ENCODE results near the gene ASPRV1. TPM values are rescaled to one million over a fixed set of nuclear protein-coding genes. Genes with fewer than 3 reads are reported as not detected.

Gene ASPRV1
- total RNA-seq, 1 experiment from 2014 or later = 1.3 TPM

GRCh38 chr2:69914164-69914949, 47.1 kb downstream of the ASPRV1 start (continued):
- TF ChIP-seq, protein P1, sequence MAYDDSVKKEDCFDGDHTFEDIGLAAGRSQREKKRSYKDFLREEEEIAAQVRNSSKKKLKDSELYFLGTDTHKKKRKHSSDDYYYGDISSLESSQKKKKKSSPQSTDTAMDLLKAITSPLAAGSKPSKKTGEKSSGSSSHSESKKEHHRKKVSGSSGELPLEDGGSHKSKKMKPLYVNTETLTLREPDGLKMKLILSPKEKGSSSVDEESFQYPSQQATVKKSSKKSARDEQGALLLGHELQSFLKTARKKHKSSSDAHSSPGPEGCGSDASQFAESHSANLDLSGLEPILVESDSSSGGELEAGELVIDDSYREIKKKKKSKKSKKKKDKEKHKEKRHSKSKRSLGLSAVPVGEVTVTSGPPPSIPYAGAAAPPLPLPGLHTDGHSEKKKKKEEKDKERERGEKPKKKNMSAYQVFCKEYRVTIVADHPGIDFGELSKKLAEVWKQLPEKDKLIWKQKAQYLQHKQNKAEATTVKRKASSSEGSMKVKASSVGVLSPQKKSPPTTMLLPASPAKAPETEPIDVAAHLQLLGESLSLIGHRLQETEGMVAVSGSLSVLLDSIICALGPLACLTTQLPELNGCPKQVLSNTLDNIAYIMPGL (CRISPR knock-in tag; IDR thresholded peaks at IDR 0.05) = peak; percentile 96
- TF ChIP-seq AFF4 (CRISPR knock-in tag; IDR thresholded peaks at IDR 0.05; ENCODE audit: borderline replicate concordance) (peak; percentile 65; the same call in 1 of the 2 replicates), MYBL2 (CRISPR knock-in tag; IDR thresholded peaks at IDR 0.05) (peak; percentile 94), IRF2 (CRISPR knock-in tag; IDR thresholded peaks at IDR 0.05; ENCODE audit: borderline replicate concordance, low read depth) (no peak), ETV6 (CRISPR knock-in tag; IDR thresholded peaks at IDR 0.05) (peak; percentile 88), E2F5 (CRISPR knock-in tag; IDR thresholded peaks at IDR 0.05) (peak; percentile 68), PRRX2 (CRISPR knock-in tag; IDR thresholded peaks at IDR 0.05) (0 out of 2 replicates have a peak, but pooled peaks have one; percentile 52), ZNF232 (CRISPR knock-in tag; IDR thresholded peaks at IDR 0.05) (peak; percentile 74; the same call in 1 of the 2 replicates), FOXP4 (CRISPR knock-in tag; IDR thresholded peaks at IDR 0.05) (peak; percentile 48), ESRRA (CRISPR knock-in tag; IDR thresholded peaks at IDR 0.05; ENCODE audit: borderline replicate concordance) (0 out of 2 replicates have a peak, but pooled peaks have one; percentile 66), SP1 (CRISPR knock-in tag; conservative IDR thresholded peaks at IDR 0.05) (peak; percentile 68), SMAD3 (CRISPR knock-in tag; IDR thresholded peaks at IDR 0.05; ENCODE audit: borderline replicate concordance) (0 out of 2 replicates have a peak, but pooled peaks have one; percentile 62), ZNF317 (CRISPR knock-in tag; IDR thresholded peaks at IDR 0.05; ENCODE audit: borderline replicate concordance, low read depth) (no peak), MAX (CRISPR knock-in tag; IDR thresholded peaks at IDR 0.05) (peak; percentile 91), RELA (CRISPR knock-in tag; IDR thresholded peaks at IDR 0.05; ENCODE audit: borderline replicate concordance) (0 out of 2 replicates have a peak, but pooled peaks have one; percentile 27)
- TF ChIP-seq, protein P2, sequence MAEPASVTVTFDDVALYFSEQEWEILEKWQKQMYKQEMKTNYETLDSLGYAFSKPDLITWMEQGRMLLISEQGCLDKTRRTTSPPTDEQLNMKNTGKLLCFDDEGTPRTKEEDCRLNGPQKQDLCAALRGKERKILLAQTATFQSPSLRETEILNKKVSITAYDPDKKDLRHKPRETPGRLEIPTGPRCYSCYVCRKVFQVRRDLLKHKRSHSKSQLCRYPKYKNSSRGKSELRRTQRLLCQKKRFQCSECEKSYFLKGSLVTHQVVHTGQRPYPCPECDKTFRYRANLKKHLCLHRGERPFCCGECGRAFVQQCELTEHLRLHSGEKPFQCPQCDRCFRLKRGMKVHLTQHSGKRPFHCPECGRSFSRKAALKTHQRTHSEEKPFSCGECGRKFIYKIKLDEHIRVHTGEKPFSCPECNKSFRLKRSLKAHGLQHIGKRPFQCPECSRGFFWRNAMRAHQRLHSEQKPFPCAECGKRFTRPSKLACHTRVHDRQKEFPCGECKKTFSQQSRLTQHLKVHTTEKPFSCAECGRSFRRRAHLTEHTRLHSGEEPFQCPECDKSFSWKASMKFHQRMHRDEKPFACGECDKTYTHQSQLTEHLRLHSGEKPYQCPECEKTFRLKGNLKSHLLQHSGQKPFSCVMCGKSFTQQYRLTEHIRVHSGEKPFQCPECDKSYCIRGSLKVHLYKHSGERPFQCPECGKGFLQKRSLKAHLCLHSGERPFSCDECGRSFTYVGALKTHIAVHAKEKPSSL (CRISPR knock-in tag; conservative IDR thresholded peaks at IDR 0.05) = no peak
- TF ChIP-seq, protein P3, sequence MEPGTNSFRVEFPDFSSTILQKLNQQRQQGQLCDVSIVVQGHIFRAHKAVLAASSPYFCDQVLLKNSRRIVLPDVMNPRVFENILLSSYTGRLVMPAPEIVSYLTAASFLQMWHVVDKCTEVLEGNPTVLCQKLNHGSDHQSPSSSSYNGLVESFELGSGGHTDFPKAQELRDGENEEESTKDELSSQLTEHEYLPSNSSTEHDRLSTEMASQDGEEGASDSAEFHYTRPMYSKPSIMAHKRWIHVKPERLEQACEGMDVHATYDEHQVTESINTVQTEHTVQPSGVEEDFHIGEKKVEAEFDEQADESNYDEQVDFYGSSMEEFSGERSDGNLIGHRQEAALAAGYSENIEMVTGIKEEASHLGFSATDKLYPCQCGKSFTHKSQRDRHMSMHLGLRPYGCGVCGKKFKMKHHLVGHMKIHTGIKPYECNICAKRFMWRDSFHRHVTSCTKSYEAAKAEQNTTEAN (CRISPR knock-in tag; IDR thresholded peaks at IDR 0.05) = peak; percentile 90
- TF ChIP-seq, protein P4, sequence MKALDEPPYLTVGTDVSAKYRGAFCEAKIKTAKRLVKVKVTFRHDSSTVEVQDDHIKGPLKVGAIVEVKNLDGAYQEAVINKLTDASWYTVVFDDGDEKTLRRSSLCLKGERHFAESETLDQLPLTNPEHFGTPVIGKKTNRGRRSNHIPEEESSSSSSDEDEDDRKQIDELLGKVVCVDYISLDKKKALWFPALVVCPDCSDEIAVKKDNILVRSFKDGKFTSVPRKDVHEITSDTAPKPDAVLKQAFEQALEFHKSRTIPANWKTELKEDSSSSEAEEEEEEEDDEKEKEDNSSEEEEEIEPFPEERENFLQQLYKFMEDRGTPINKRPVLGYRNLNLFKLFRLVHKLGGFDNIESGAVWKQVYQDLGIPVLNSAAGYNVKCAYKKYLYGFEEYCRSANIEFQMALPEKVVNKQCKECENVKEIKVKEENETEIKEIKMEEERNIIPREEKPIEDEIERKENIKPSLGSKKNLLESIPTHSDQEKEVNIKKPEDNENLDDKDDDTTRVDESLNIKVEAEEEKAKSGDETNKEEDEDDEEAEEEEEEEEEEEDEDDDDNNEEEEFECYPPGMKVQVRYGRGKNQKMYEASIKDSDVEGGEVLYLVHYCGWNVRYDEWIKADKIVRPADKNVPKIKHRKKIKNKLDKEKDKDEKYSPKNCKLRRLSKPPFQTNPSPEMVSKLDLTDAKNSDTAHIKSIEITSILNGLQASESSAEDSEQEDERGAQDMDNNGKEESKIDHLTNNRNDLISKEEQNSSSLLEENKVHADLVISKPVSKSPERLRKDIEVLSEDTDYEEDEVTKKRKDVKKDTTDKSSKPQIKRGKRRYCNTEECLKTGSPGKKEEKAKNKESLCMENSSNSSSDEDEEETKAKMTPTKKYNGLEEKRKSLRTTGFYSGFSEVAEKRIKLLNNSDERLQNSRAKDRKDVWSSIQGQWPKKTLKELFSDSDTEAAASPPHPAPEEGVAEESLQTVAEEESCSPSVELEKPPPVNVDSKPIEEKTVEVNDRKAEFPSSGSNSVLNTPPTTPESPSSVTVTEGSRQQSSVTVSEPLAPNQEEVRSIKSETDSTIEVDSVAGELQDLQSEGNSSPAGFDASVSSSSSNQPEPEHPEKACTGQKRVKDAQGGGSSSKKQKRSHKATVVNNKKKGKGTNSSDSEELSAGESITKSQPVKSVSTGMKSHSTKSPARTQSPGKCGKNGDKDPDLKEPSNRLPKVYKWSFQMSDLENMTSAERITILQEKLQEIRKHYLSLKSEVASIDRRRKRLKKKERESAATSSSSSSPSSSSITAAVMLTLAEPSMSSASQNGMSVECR (CRISPR knock-in tag; IDR thresholded peaks at IDR 0.05; ENCODE audit: borderline replicate concordance) = peak; percentile 60; the same call in 1 of the 2 replicates
- TF ChIP-seq, protein P5, sequence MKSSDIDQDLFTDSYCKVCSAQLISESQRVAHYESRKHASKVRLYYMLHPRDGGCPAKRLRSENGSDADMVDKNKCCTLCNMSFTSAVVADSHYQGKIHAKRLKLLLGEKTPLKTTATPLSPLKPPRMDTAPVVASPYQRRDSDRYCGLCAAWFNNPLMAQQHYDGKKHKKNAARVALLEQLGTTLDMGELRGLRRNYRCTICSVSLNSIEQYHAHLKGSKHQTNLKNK (CRISPR knock-in tag; IDR thresholded peaks at IDR 0.05) = no peak
